ENCODE results near the gene LPCAT3.

LPCAT3 gene

GRCh38 chr12:6928022-6928702 is 90.1 kb downstream of the LPCAT3 start:
- no CpG with 5 or more reads among the region's 79 CpGs for WGBS (ENCODE audit: insufficient coverage, insufficient read length)
- no peak overlapping the region for H3K27ac ChIP-seq (ENCODE audit: low read length)
- DNase-seq (ENCODE audit: low read depth, low spot score), result no peak
- no peaks in the 10 kb centered on the region; the same call in 1 of the 2 replicates for H3K36me3 ChIP-seq (ENCODE audit: control insufficient read depth, insufficient read depth, low read length)
- peak overlapping the region; percentile 77 for H3K4me3 ChIP-seq (ENCODE audit: low read length)
- no peaks in the 10 kb centered on the region for H3K27me3 ChIP-seq (ENCODE audit: control insufficient read depth, insufficient read depth, low read length)
- H3K4me1 ChIP-seq (ENCODE audit: control insufficient read depth, insufficient read depth, low read length), result peaks cover 4% of the 10 kb centered on the region; the same call in 1 of the 2 replicates
- H3K9me3 ChIP-seq (ENCODE audit: control insufficient read depth, insufficient read depth, low read length), result no peaks in the 10 kb centered on the region

- DNase-seq (ENCODE audit: low read depth, low spot score), result no peak
- H3K4me1 ChIP-seq (ENCODE audit: control insufficient read depth, insufficient read depth, low read length), result peaks cover 4% of the 10 kb centered on the region; the same call in 1 of the 2 replicates
- no CpG with 5 or more reads among the region's 66 CpGs for WGBS (ENCODE audit: insufficient coverage, insufficient read length)
- no peaks in the 10 kb centered on the region; the same call in 1 of the 2 replicates for H3K36me3 ChIP-seq (ENCODE audit: control insufficient read depth, insufficient read depth, low read length)
- no peaks in the 10 kb centered on the region for H3K9me3 ChIP-seq (ENCODE audit: control insufficient read depth, insufficient read depth, low read length)
- peak within 1 kb of the TSS; percentile 77 for H3K4me3 ChIP-seq (ENCODE audit: low read length)
- no peak within 1 kb of the TSS for H3K27ac ChIP-seq (ENCODE audit: low read length)
- H3K27me3 ChIP-seq (ENCODE audit: control insufficient read depth, insufficient read depth, low read length), result no peaks in the 10 kb centered on the region
These were observed 90.8 kb downstream of the LPCAT3 start, which contains the start of gene ATN1 for GRCh38 chr12:6927379-6928021. ATN1 (plus strand) TSS chr12:6927959; CDS start chr12:6934002, 6,043 bp downstream.

Measured in iPS DF 6.9 (cell line).